Measurements from ENCODE around the gene SLC25A24.

Gene SLC25A24

GRCh38 chr1:108089477-108089876 is 110.7 kb downstream of the SLC25A24 start:
- DNase-seq, result no peak

GRCh38 chr1:108085628-108086027 is 114.5 kb downstream of the SLC25A24 start:
- no peak for DNase-seq

GRCh38 chr1:108084866-108085477 is 115.2 kb downstream of the SLC25A24 start:
- DNase-seq, result no peak
